Effector memory CD8-positive, alpha-beta T cell (primary cell): Measurements from ENCODE around the gene KIAA2012.

Source experiments
- ATAC-seq: fragments of 150-1000 bp; cut with Tn5 transposase; replicated peaks from 2 replicates; pipeline ENCODE4 v1.10.0; 2021; ENCODE audit warnings: mild to moderate bottlenecking, moderate library complexity
- DNase-seq, 3 experiments: peaks; one replicate each; pipeline ENCODE4 v3.0.0; 2021
- H3K27ac Mint-ChIP-seq, 2 donors: one replicate each; pipeline ENCODE4 v1.8.0; 2022; ENCODE audit warnings: mild to moderate bottlenecking in 2 of 2, mixed read lengths in 2 of 2, moderate library complexity in 2 of 2
- H3K27me3 Mint-ChIP-seq, 2 donors: one replicate each; pipeline ENCODE4 v1.8.0; 2022; ENCODE audit warnings: mixed read lengths in 2 of 2
- H3K36me3 Mint-ChIP-seq: one replicate; pipeline ENCODE4 v1.8.0; 2022; ENCODE audit warnings: mild to moderate bottlenecking, moderate library complexity, mixed read lengths; ENCODE audit not compliant: insufficient read depth
- H3K4me1 Mint-ChIP-seq, 2 donors: one replicate each; pipeline ENCODE4 v1.8.0; 2022; ENCODE audit warnings: low read depth in 2 of 2, mixed read lengths in 2 of 2
- H3K4me3 Mint-ChIP-seq, 2 donors: one replicate each; pipeline ENCODE4 v1.8.0; 2022; ENCODE audit warnings: mild to moderate bottlenecking in 2 of 2, mixed read lengths in 2 of 2, moderate library complexity in 2 of 2
- H3K9me3 Mint-ChIP-seq, 2 donors: one replicate each; pipeline ENCODE4 v1.8.0; 2022; ENCODE audit warnings: mixed read lengths in 2 of 2

Gene KIAA2012

GRCh38 chr2:202140522-202141252, 67.6 kb downstream of the KIAA2012 start:
- Mint-ChIP-seq H3K9me3 (no peaks in the 10 kb centered on the region), H3K27me3 (peaks cover 15 to 45% of the 10 kb centered on the region in 2 donors), H3K27ac (no peak overlapping the region), H3K4me1 (no peaks in the 10 kb centered on the region), H3K4me3 (no peak overlapping the region), H3K36me3 (no peaks in the 10 kb centered on the region)
- no peak for DNase-seq
- no peak for ATAC-seq

- no peaks in the 10 kb centered on the region for H3K4me1 Mint-ChIP-seq
- H3K4me3 Mint-ChIP-seq, result no peak overlapping the region
- ATAC-seq, result no peak
- H3K27me3 Mint-ChIP-seq, result peaks cover 15 to 45% of the 10 kb centered on the region in 2 donors
- H3K9me3 Mint-ChIP-seq, result no peaks in the 10 kb centered on the region
- H3K36me3 Mint-ChIP-seq, result no peaks in the 10 kb centered on the region
- H3K27ac Mint-ChIP-seq, result no peak overlapping the region
- DNase-seq, result no peak
Observed at GRCh38 chr2:202141329-202141947, 68.4 kb downstream of the KIAA2012 start.

GRCh38 chr2:202142540-202142939, 69.5 kb downstream of the KIAA2012 start:
- Mint-ChIP-seq H3K36me3 (no peaks in the 10 kb centered on the region), H3K4me1 (no peaks in the 10 kb centered on the region), H3K4me3 (no peak overlapping the region), H3K27ac (no peak overlapping the region), H3K9me3 (no peaks in the 10 kb centered on the region), H3K27me3 (peaks cover 21 to 53% of the 10 kb centered on the region in 2 donors)
- no peak for ATAC-seq
- no peak for DNase-seq

GRCh38 chr2:202147775-202148174, 74.7 kb downstream of the KIAA2012 start:
- Mint-ChIP-seq H3K27ac (no peak overlapping the region), H3K27me3 (peaks cover 50 to 55% of the 10 kb centered on the region in 2 donors), H3K36me3 (no peaks in the 10 kb centered on the region), H3K4me1 (no peaks in the 10 kb centered on the region), H3K4me3 (no peak overlapping the region), H3K9me3 (no peaks in the 10 kb centered on the region)
- ATAC-seq, result no peak
- DNase-seq, result no peak

GRCh38 chr2:202148515-202149154, 75.6 kb downstream of the KIAA2012 start:
- H3K4me1 Mint-ChIP-seq, result no peaks in the 10 kb centered on the region
- no peak overlapping the region for H3K27ac Mint-ChIP-seq
- no peaks in the 10 kb centered on the region for H3K36me3 Mint-ChIP-seq
- DNase-seq (no peak), ATAC-seq (no peak)
- H3K4me3 Mint-ChIP-seq, result no peak overlapping the region
- peaks cover 49 to 57% of the 10 kb centered on the region in 2 donors for H3K27me3 Mint-ChIP-seq
- no peaks in the 10 kb centered on the region for H3K9me3 Mint-ChIP-seq

- H3K9me3 Mint-ChIP-seq, result no peaks in the 10 kb centered on the region
- no peak overlapping the region for H3K4me3 Mint-ChIP-seq
- no peak for DNase-seq
- no peak for ATAC-seq
- H3K4me1 Mint-ChIP-seq, result no peaks in the 10 kb centered on the region
- peaks cover 48 to 63% of the 10 kb centered on the region in 2 donors for H3K27me3 Mint-ChIP-seq
- no peak overlapping the region for H3K27ac Mint-ChIP-seq
- H3K36me3 Mint-ChIP-seq, result no peaks in the 10 kb centered on the region
Observed at GRCh38 chr2:202149155-202149762, 76.2 kb downstream of the KIAA2012 start.

- Mint-ChIP-seq H3K27me3 (peaks cover 54 to 63% of the 10 kb centered on the region in 2 donors), H3K36me3 (no peaks in the 10 kb centered on the region), H3K27ac (no peak overlapping the region), H3K4me3 (no peak overlapping the region), H3K4me1 (no peaks in the 10 kb centered on the region), H3K9me3 (no peaks in the 10 kb centered on the region)
- ATAC-seq (no peak), DNase-seq (no peak)
Observed at GRCh38 chr2:202149936-202150335, 76.9 kb downstream of the KIAA2012 start.

GRCh38 chr2:202152104-202152715, 79.2 kb downstream of the KIAA2012 start:
- Mint-ChIP-seq H3K27me3 (peaks cover 61 to 64% of the 10 kb centered on the region in 2 donors), H3K27ac (no peak overlapping the region), H3K4me1 (no peaks in the 10 kb centered on the region), H3K4me3 (no peak overlapping the region), H3K36me3 (no peaks in the 10 kb centered on the region), H3K9me3 (no peaks in the 10 kb centered on the region)
- DNase-seq, result no peak
- no peak for ATAC-seq

- no peaks in the 10 kb centered on the region for H3K4me1 Mint-ChIP-seq
- H3K27ac Mint-ChIP-seq, result no peak overlapping the region
- H3K4me3 Mint-ChIP-seq, result no peak overlapping the region
- DNase-seq (no peak), ATAC-seq (no peak)
- no peaks in the 10 kb centered on the region for H3K9me3 Mint-ChIP-seq
- peaks cover 46 to 58% of the 10 kb centered on the region in 2 donors for H3K27me3 Mint-ChIP-seq
- no peaks in the 10 kb centered on the region for H3K36me3 Mint-ChIP-seq
Observed at GRCh38 chr2:202154613-202155012, 81.6 kb downstream of the KIAA2012 start.

GRCh38 chr2:202157211-202157990, 84.3 kb downstream of the KIAA2012 start:
- H3K27ac Mint-ChIP-seq, result no peak overlapping the region
- ATAC-seq, result no peak
- peaks cover 25 to 42% of the 10 kb centered on the region in 2 donors for H3K27me3 Mint-ChIP-seq
- no peaks in the 10 kb centered on the region for H3K4me1 Mint-ChIP-seq
- no peaks in the 10 kb centered on the region for H3K36me3 Mint-ChIP-seq
- no peak for DNase-seq
- H3K9me3 Mint-ChIP-seq, result no peaks in the 10 kb centered on the region
- no peak overlapping the region for H3K4me3 Mint-ChIP-seq

GRCh38 chr2:202158796-202159195, 85.7 kb downstream of the KIAA2012 start:
- Mint-ChIP-seq H3K36me3 (no peaks in the 10 kb centered on the region), H3K27ac (no peak overlapping the region), H3K4me3 (no peak overlapping the region), H3K9me3 (no peaks in the 10 kb centered on the region), H3K4me1 (no peaks in the 10 kb centered on the region), H3K27me3 (peaks cover 17 to 38% of the 10 kb centered on the region in 2 donors)
- no peak for DNase-seq
- ATAC-seq, result no peak

GRCh38 chr2:202161151-202161835, 88.2 kb downstream of the KIAA2012 start:
- no peaks in the 10 kb centered on the region for H3K36me3 Mint-ChIP-seq
- H3K9me3 Mint-ChIP-seq, result no peaks in the 10 kb centered on the region
- no peak overlapping the region for H3K4me3 Mint-ChIP-seq
- H3K27ac Mint-ChIP-seq, result no peak overlapping the region
- no peaks in the 10 kb centered on the region for H3K4me1 Mint-ChIP-seq
- no peak for ATAC-seq
- H3K27me3 Mint-ChIP-seq, result peaks cover 5 to 18% of the 10 kb centered on the region in 2 donors
- no peak for DNase-seq
